Lower leg skin (tissue), 4 donors: ENCODE measurements around the gene ANKRD6. TPM values are rescaled to one million over a fixed set of nuclear protein-coding genes. Genes with fewer than 3 reads are reported as not detected.

ENCODE experiments used
- DNase-seq, 2 donors: peaks; one replicate each; pipeline ENCODE4 v3.0.0-alpha.2; 2019; ENCODE audit warnings: low spot score in 2 of 2
- H3K4me3 ChIP-seq: fragments of 200-600 bp; sonication (generic); 2 replicates; pipeline ENCODE4 v1.5.1; 2017; ENCODE audit warnings: mild to moderate bottlenecking, low read depth; ENCODE audit not compliant: poor library complexity, severe bottlenecking
- POLR2A ChIP-seq, 2 donors: fragments of 450-650 bp; IDR thresholded peaks; one replicate each; pipeline ENCODE4 v1.6.1; 2016 to 2017; ENCODE audit warnings: antibody characterized with exemption in 2 of 2, mild to moderate bottlenecking in 1 of 2, moderate library complexity in 1 of 2
- WGBS, 2 donors: methylation state at CpG; one replicate each; pipeline ENCODE4 v1.1.5; 2018; 5-methylcytosine and 5-hydroxymethylcytosine counted together
- intact Hi-C: fragments of 100-400 bp; cut with DNase I; formaldehyde crosslinking; loops from one replicate; pipeline ENCODE4 v1.15.0; 2023; ENCODE audit warnings: low total_unique reads
- total RNA-seq, 4 donors: library from RNA; depleted of rRNA; stranded (reverse); fragments of >200 nt; gene quantifications; one replicate each; pipeline ENCODE4 v1.1.0, GENCODE V29; 2016
- TF ChIP-seq, protein P1 (sequence below), 3 donors: fragments of 450-650 bp; IDR thresholded peaks; one replicate each; pipeline ENCODE4 v1.5.1; 2016; ENCODE audit warnings: antibody characterized with exemption in 3 of 3, mild to moderate bottlenecking in 3 of 3, moderate library complexity in 2 of 3

The ANKRD6 gene
- total RNA-seq, 4 donors from 2014 or later, result 3.2 to 6.7 (median 4.8) TPM

- 73 to 75% methylated on average over 4 of the region's 4 CpGs for WGBS, 2 donors
- H3K4me3 ChIP-seq, result no peak overlapping the region
- DNase-seq, result no peak
- intact Hi-C loops, result loop anchor here (10.0 kb wide), 1 partner anchor 180 kb away; no protein-coding TSS in a partner anchor
- no peak for TF ChIP-seq POLR2A (IDR thresholded peaks at IDR 0.05)
- TF ChIP-seq, protein P1, sequence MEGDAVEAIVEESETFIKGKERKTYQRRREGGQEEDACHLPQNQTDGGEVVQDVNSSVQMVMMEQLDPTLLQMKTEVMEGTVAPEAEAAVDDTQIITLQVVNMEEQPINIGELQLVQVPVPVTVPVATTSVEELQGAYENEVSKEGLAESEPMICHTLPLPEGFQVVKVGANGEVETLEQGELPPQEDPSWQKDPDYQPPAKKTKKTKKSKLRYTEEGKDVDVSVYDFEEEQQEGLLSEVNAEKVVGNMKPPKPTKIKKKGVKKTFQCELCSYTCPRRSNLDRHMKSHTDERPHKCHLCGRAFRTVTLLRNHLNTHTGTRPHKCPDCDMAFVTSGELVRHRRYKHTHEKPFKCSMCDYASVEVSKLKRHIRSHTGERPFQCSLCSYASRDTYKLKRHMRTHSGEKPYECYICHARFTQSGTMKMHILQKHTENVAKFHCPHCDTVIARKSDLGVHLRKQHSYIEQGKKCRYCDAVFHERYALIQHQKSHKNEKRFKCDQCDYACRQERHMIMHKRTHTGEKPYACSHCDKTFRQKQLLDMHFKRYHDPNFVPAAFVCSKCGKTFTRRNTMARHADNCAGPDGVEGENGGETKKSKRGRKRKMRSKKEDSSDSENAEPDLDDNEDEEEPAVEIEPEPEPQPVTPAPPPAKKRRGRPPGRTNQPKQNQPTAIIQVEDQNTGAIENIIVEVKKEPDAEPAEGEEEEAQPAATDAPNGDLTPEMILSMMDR (IDR thresholded peaks at IDR 0.05), result no peak
Observed at GRCh38 chr6:89434954-89435353, 2.0 kb downstream of the ANKRD6 start.

- no peak for TF ChIP-seq POLR2A (IDR thresholded peaks at IDR 0.05)
- TF ChIP-seq, protein P1 (IDR thresholded peaks at IDR 0.05), result no peak
- intact Hi-C loops, result loop anchor here (10.0 kb wide), 1 partner anchor 179 kb away; no protein-coding TSS in a partner anchor
- DNase-seq, result no peak
- no peak overlapping the region for H3K4me3 ChIP-seq
- 23 to 40% methylated on average over 2 of the region's 2 CpGs for WGBS, 2 donors
Observed at GRCh38 chr6:89436226-89436625, 3.3 kb downstream of the ANKRD6 start.

DNA sequence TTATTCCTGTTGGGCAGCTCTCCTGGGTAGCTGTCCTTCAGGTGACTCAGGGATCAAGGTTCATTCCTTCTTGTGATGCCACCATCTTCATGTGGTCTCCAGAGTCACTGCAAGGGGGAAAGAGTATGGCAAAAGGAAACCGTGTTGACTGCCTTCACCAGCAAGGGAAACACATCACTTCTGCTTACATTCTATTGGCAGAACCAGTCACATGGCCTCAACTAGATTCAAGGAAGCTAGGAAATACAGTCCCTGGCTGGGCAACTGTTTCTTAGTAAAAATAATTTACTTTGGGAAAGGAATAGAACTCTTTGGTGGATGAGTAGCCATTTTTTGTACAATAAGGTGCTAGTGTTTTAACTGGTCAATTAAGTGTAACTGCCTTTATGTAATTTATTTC, 5.3 kb downstream of the ANKRD6 start:
- no peak overlapping the region for H3K4me3 ChIP-seq
- DNase-seq, result no peak
- no peak for TF ChIP-seq POLR2A (IDR thresholded peaks at IDR 0.05)
- TF ChIP-seq, protein P1 (IDR thresholded peaks at IDR 0.05), result no peak
- WGBS, 2 donors, result 69 to 89% methylated on average over 1 of the region's 1 CpG
- intact Hi-C loops, result loop anchor here (10.0 kb wide), 1 partner anchor 177 kb away; no protein-coding TSS in a partner anchor

- intact Hi-C loops, result loop anchor here (10.0 kb wide), 1 partner anchor 176 kb away; no protein-coding TSS in a partner anchor
- TF ChIP-seq POLR2A (IDR thresholded peaks at IDR 0.05), result no peak
- TF ChIP-seq, protein P1 (IDR thresholded peaks at IDR 0.05), result no peak
- no peak for DNase-seq
- no peak overlapping the region for H3K4me3 ChIP-seq
- 67 to 71% methylated on average over 2 of the region's 2 CpGs for WGBS, 2 donors
Observed at GRCh38 chr6:89439014-89439413, 6.1 kb downstream of the ANKRD6 start.

DNA sequence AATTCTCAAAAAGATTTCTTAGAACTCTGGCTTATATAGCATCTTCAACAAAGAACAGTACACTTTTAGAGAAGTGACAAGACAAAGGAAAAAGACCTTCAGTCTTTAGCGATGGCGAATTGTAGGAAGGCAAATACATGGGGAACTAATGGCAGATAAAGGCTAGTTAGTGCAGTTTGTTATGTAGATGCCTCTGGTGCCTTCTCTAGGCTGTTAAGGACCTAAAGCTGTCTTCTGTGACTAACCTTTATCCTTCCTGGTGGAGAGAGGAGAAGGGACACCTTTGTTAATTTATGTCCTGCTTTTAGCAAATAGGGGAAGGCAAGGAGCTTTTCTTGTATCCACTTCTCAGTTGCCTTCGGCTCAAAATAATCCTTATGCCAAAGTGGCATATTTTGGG, 7.2 kb downstream of the ANKRD6 start:
- intact Hi-C loops, result loop anchor here (5.0 kb wide), 1 partner anchor 663 kb away; no protein-coding TSS in a partner anchor
- WGBS, 2 donors, result 93 to 97% methylated on average over 3 of the region's 3 CpGs

More for the DNA sequence above, 7.2 kb downstream of the ANKRD6 start:
- H3K4me3 ChIP-seq, result no peak overlapping the region
- no peak for TF ChIP-seq POLR2A (IDR thresholded peaks at IDR 0.05)
- TF ChIP-seq, protein P1 (IDR thresholded peaks at IDR 0.05), result no peak
- DNase-seq, result no peak
